ENCODE data around the gene PLA2G4B. TPM values are rescaled to one million over a fixed set of nuclear protein-coding genes. Genes with fewer than 3 reads are reported as not detected.

PLA2G4B gene
- total and polyA plus RNA-seq, 9 of the 15 experiments (the other 6 are each of a cell fraction or from before 2014, with no cell fraction given) = 0.07 to 6.1 (median 2.8) TPM

GRCh38 chr15:41881086-41881485 lies 42.4 kb downstream of the PLA2G4B start (continued):
- no peak for TF ChIP-seq ZBTB40 (IDR thresholded peaks at IDR 0.05)
- TF ChIP-seq ZBTB40 (CRISPR knock-in tag; IDR thresholded peaks at IDR 0.05) = no peak
- no peak for TF ChIP-seq TCF7 (IDR thresholded peaks at IDR 0.05; ENCODE audit: borderline replicate concordance)
- TF ChIP-seq, protein P1, sequence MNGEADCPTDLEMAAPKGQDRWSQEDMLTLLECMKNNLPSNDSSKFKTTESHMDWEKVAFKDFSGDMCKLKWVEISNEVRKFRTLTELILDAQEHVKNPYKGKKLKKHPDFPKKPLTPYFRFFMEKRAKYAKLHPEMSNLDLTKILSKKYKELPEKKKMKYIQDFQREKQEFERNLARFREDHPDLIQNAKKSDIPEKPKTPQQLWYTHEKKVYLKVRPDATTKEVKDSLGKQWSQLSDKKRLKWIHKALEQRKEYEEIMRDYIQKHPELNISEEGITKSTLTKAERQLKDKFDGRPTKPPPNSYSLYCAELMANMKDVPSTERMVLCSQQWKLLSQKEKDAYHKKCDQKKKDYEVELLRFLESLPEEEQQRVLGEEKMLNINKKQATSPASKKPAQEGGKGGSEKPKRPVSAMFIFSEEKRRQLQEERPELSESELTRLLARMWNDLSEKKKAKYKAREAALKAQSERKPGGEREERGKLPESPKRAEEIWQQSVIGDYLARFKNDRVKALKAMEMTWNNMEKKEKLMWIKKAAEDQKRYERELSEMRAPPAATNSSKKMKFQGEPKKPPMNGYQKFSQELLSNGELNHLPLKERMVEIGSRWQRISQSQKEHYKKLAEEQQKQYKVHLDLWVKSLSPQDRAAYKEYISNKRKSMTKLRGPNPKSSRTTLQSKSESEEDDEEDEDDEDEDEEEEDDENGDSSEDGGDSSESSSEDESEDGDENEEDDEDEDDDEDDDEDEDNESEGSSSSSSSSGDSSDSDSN (IDR thresholded peaks at IDR 0.05; ENCODE audit: borderline replicate concordance in 1 of 2, low read depth in 2 of 2, low read length in 2 of 2) = no peak
- no peak for TF ChIP-seq HOXB6 (CRISPR knock-in tag; IDR thresholded peaks at IDR 0.05; ENCODE audit: borderline replicate concordance)
- no peak for TF ChIP-seq CXXC5 (CRISPR knock-in tag; IDR thresholded peaks at IDR 0.05)
- no peak for TF ChIP-seq RAD51 (IDR thresholded peaks at IDR 0.05; ENCODE audit: borderline replicate concordance, low read depth)
- TF ChIP-seq GATAD2A (IDR thresholded peaks at IDR 0.05) = no peak
- no peak for TF ChIP-seq SREBF2 (CRISPR knock-in tag; IDR thresholded peaks at IDR 0.05)
- no peak for TF ChIP-seq SAFB2 (IDR thresholded peaks at IDR 0.05; ENCODE audit: borderline replicate concordance, low read depth, low read length, severe bottlenecking)
- TF ChIP-seq BCOR (IDR thresholded peaks at IDR 0.05) = no peak

Measured in K562 (cell line).